ENCODE data around the gene LYRM4. TPM values are rescaled to one million over a fixed set of nuclear protein-coding genes. Genes with fewer than 3 reads are reported as not detected.

LYRM4 gene
- total RNA-seq, 1 experiment from 2014 or later, result 44.3 TPM

DNA sequence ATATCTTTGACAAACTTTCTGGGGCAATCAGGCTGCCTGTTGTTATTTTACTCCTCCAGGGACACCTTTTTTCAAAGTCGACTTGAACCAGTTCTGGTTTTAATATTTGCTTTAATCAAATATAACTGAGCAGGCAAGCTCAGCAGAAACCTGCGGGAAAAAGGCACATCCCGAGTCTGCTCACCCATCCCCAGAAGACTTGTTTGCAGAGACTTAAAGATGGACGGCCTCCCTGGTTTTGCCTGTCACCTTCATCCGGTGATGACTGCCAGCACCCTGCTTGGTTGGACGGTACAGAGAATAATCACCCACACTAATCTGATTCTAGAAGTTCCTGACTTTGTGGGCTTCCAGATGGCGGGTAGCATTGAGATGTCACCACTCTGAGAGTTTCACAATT, 138.8 kb downstream of the LYRM4 start:
- Histone ChIP-seq H3K4ac (ENCODE audit: low read depth, low read length) (no peak overlapping the region), H4K8ac (replicated peaks; ENCODE audit: insufficient read length, low read depth, low read length) (no peak overlapping the region), H3K79me1 (ENCODE audit: insufficient read depth, low read depth, low read length, poor library complexity, severe bottlenecking) (no peaks in the 10 kb centered on the region), H2BK120ac (ENCODE audit: low read depth, low read length, poor library complexity, severe bottlenecking) (no peak overlapping the region), H2AFZ (ENCODE audit: low read length) (no peak overlapping the region), H2BK15ac (ENCODE audit: low read depth, low read length) (no peak overlapping the region), H3K4me1 (ENCODE audit: insufficient read depth, low read length) (peaks cover 4% of the 10 kb centered on the region; the same call in 1 of the 2 replicates), H3K14ac (ENCODE audit: insufficient read depth, low read length) (no peak overlapping the region), H3K79me2 (ENCODE audit: insufficient read depth, low read length) (no peaks in the 10 kb centered on the region), H4K20me1 (ENCODE audit: control insufficient read depth, insufficient read depth, insufficient read length) (no peaks in the 10 kb centered on the region), H3K23ac (ENCODE audit: insufficient read length, low read depth, low read length) (no peak overlapping the region), H3K23me2 (ENCODE audit: insufficient read length, low read depth, low read length, poor library complexity, severe bottlenecking) (peaks cover 4% of the 10 kb centered on the region), H2BK5ac (ENCODE audit: insufficient read length, low read length) (no peak overlapping the region), H4K5ac (ENCODE audit: insufficient read length, low read depth, low read length) (no peak overlapping the region), H4K91ac (ENCODE audit: insufficient read length, low read depth, low read length) (no peak overlapping the region), H3T11ph (ENCODE audit: low read length) (no peak overlapping the region), H2AK5ac (ENCODE audit: insufficient read length, low read length) (no peak overlapping the region), H3K9me3 (ENCODE audit: control insufficient read depth, low read depth, low read length) (no peaks in the 10 kb centered on the region), H3K27me3 (ENCODE audit: insufficient read depth, low read length) (no peaks in the 10 kb centered on the region), H2BK20ac (ENCODE audit: low read depth, low read length, poor library complexity, severe bottlenecking) (no peak overlapping the region), H3K18ac (ENCODE audit: insufficient read length, low read depth, low read length) (no peak overlapping the region), H3K27ac (ENCODE audit: insufficient read length, low read depth, low read length) (no peak overlapping the region), H3K4me2 (ENCODE audit: insufficient read depth, insufficient read length, low read length) (no peak overlapping the region), H3K9ac (ENCODE audit: extremely low read depth, insufficient read length, low read length) (no peak overlapping the region), H3K56ac (ENCODE audit: insufficient read length, low read depth, low read length) (no peak overlapping the region), H2BK12ac (ENCODE audit: insufficient read length, low read depth, low read length) (no peak overlapping the region)
- Mint-ChIP-seq H3K4me3 (no peak overlapping the region), H3K4me1 (peaks cover 8 to 13% of the 10 kb centered on the region in 2 experiments), H3K27me3 (ENCODE audit: low read depth) (no peaks in the 10 kb centered on the region), H3K27ac (no peak overlapping the region), H3K36me3 (ENCODE audit: insufficient read depth in 1 of 3, low read depth in 3 of 3) (peaks cover 5 to 6% (median 6%) of the 10 kb centered on the region in 3 experiments; a peak in 3 of 7 replicates), H3K9me3 (no peaks in the 10 kb centered on the region; a peak in 1 of 5 replicates)
- no CpG with 5 or more reads among the region's 7 CpGs for WGBS (ENCODE audit: extremely low coverage, insufficient read length, low lambda C conversion rate)
- no peak for DNase-seq
- TF ChIP-seq, protein P1, sequence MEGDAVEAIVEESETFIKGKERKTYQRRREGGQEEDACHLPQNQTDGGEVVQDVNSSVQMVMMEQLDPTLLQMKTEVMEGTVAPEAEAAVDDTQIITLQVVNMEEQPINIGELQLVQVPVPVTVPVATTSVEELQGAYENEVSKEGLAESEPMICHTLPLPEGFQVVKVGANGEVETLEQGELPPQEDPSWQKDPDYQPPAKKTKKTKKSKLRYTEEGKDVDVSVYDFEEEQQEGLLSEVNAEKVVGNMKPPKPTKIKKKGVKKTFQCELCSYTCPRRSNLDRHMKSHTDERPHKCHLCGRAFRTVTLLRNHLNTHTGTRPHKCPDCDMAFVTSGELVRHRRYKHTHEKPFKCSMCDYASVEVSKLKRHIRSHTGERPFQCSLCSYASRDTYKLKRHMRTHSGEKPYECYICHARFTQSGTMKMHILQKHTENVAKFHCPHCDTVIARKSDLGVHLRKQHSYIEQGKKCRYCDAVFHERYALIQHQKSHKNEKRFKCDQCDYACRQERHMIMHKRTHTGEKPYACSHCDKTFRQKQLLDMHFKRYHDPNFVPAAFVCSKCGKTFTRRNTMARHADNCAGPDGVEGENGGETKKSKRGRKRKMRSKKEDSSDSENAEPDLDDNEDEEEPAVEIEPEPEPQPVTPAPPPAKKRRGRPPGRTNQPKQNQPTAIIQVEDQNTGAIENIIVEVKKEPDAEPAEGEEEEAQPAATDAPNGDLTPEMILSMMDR (conservative IDR thresholded peaks at IDR 0.05), result no peak

Measured in H9 (cell line).